HEK293 (cell line): ENCODE results near the gene RTN4RL2.

ENCODE experiments used
- CTCF ChIP-seq: fragments of 450-650 bp; formaldehyde crosslinking; IDR thresholded peaks from 2 replicates; pipeline ENCODE4 v1.5.1; 2016; ENCODE audit warnings: missing biosample characterization, missing genetic modification characterization
- GLI2 ChIP-seq: fragments of 450-650 bp; formaldehyde crosslinking; IDR thresholded peaks from 2 replicates; pipeline ENCODE4; 2017; ENCODE audit warnings: missing biosample characterization, missing genetic modification characterization, low read depth, borderline replicate concordance
- REST ChIP-seq: fragments of 450-650 bp; formaldehyde crosslinking; IDR thresholded peaks from 2 replicates; pipeline ENCODE4 v1.5.1; 2016; ENCODE audit warnings: missing biosample characterization, missing genetic modification characterization
- ZNF121 ChIP-seq: fragments of 450-650 bp; formaldehyde crosslinking; IDR thresholded peaks from 2 replicates; pipeline ENCODE4 v1.5.1; 2016; ENCODE audit warnings: missing biosample characterization, missing genetic modification characterization

DNA sequence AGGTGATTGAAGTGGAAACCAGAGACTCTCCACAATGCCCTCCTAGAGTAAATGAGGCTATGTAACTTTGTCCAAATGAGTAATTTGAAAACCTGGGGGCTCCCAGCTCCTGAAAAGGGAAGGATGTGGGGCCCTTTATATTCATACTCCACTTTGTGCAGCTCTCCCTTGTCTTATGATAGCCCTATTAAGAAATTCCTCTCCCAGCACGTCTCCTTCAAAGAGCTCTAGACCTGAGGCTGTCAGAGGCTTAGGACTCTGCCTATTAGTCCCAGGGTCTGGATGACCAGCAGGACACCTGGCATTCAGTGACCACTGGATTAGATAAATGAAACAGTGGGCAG lies 53.1 kb downstream of the RTN4RL2 start:
- TF ChIP-seq GLI2 (tag by site-specific recombination): no peak
- no peak for TF ChIP-seq REST (tag by site-specific recombination)
- no peak for TF ChIP-seq ZNF121 (tag by site-specific recombination)
- no peak for TF ChIP-seq CTCF (tag by site-specific recombination)
